ENCODE measurements around the gene MGMT.

MGMT gene

GRCh38 chr10:129629911-129630310 lies 162.9 kb downstream of the MGMT start:
- DNase-seq: no peak

GRCh38 chr10:129631006-129631405 lies 164.0 kb downstream of the MGMT start:
- DNase-seq: no peak

GRCh38 chr10:129631870-129632623 lies 165.0 kb downstream of the MGMT start:
- DNase-seq: no peak

GRCh38 chr10:129637010-129637409 lies 170.0 kb downstream of the MGMT start:
- DNase-seq: no peak

GRCh38 chr10:129637846-129638245 lies 170.8 kb downstream of the MGMT start:
- DNase-seq: no peak

GRCh38 chr10:129641351-129641750 lies 174.3 kb downstream of the MGMT start:
- no peak for DNase-seq

- DNase-seq: no peak
Observed at GRCh38 chr10:129641982-129642381, 174.9 kb downstream of the MGMT start.

- DNase-seq: no peak
Observed at GRCh38 chr10:129642427-129642826, 175.4 kb downstream of the MGMT start.

- no peak for DNase-seq
Observed at GRCh38 chr10:129643266-129643665, 176.2 kb downstream of the MGMT start.

- DNase-seq: no peak
Observed at GRCh38 chr10:129645487-129645886, 178.4 kb downstream of the MGMT start.

GRCh38 chr10:129646973-129647372 lies 179.9 kb downstream of the MGMT start:
- DNase-seq: no peak

GRCh38 chr10:129647590-129647989 lies 180.5 kb downstream of the MGMT start:
- no peak for DNase-seq

- DNase-seq: no peak
Observed at GRCh38 chr10:129648856-129649255, 181.8 kb downstream of the MGMT start.

- DNase-seq: no peak
Observed at GRCh38 chr10:129652021-129652420, 185.0 kb downstream of the MGMT start.

GRCh38 chr10:129652521-129653201 lies 185.6 kb downstream of the MGMT start:
- DNase-seq: no peak

GRCh38 chr10:129653428-129653827 lies 186.4 kb downstream of the MGMT start:
- DNase-seq: no peak

GRCh38 chr10:129653861-129654260 lies 186.8 kb downstream of the MGMT start:
- no peak for DNase-seq

GRCh38 chr10:129654461-129654860 lies 187.4 kb downstream of the MGMT start:
- DNase-seq: no peak

- no peak for DNase-seq
Observed at GRCh38 chr10:129655007-129655678, 188.1 kb downstream of the MGMT start.

- DNase-seq: no peak
Observed at GRCh38 chr10:129655679-129656031, 188.6 kb downstream of the MGMT start.

GRCh38 chr10:129656642-129657041 lies 189.6 kb downstream of the MGMT start:
- no peak for DNase-seq

GRCh38 chr10:129657297-129658017 lies 190.4 kb downstream of the MGMT start:
- DNase-seq: no peak

GRCh38 chr10:129658376-129659072 lies 191.5 kb downstream of the MGMT start:
- no peak for DNase-seq
